WTC11 (cell line): ENCODE results near the gene WBP1L.

Source experiments
- ATF1 ChIP-seq: sonication (generic); formaldehyde crosslinking; IDR thresholded peaks from 2 replicates; pipeline ENCODE4 v1.8.1; 2023; ENCODE audit warnings: mild to moderate bottlenecking, moderate library complexity, missing genetic modification reagents
- CBFB ChIP-seq: sonication (generic); formaldehyde crosslinking; IDR thresholded peaks from 2 replicates; pipeline ENCODE4 v1.8.1; 2022; ENCODE audit warnings: mild to moderate bottlenecking, low read depth, missing genetic modification reagents
- CTCF ChIP-seq: fragments of 200-600 bp; IDR thresholded peaks from 2 replicates; pipeline ENCODE4 v1.8.0; 2022; ENCODE audit warnings: antibody characterized with exemption
- ESRRA ChIP-seq: sonication (generic); formaldehyde crosslinking; IDR thresholded peaks from 2 replicates; pipeline ENCODE4 v1.8.1; 2022; ENCODE audit warnings: mild to moderate bottlenecking, missing genetic modification reagents, borderline replicate concordance
- FOXJ3 ChIP-seq: sonication (generic); formaldehyde crosslinking; IDR thresholded peaks from 2 replicates; pipeline ENCODE4 v1.9.0; 2021; ENCODE audit warnings: missing genetic modification reagents, mild to moderate bottlenecking, borderline replicate concordance
- IRF1 ChIP-seq: sonication (generic); formaldehyde crosslinking; IDR thresholded peaks from 2 replicates; pipeline ENCODE4 v1.8.0; 2023; ENCODE audit warnings: missing genetic modification reagents
- MAX ChIP-seq: sonication (generic); formaldehyde crosslinking; IDR thresholded peaks from 2 replicates; pipeline ENCODE4 v1.8.0; 2022; ENCODE audit warnings: mild to moderate bottlenecking, missing genetic modification reagents
- MLX ChIP-seq: sonication (generic); formaldehyde crosslinking; IDR thresholded peaks from 2 replicates; pipeline ENCODE4 v1.8.1; 2023; ENCODE audit warnings: mild to moderate bottlenecking, missing genetic modification reagents, moderate library complexity
- SP1 ChIP-seq: sonication (generic); formaldehyde crosslinking; conservative IDR thresholded peaks from 2 replicates; pipeline ENCODE4 v1.8.1; 2022; ENCODE audit warnings: missing genetic modification reagents
- USF1 ChIP-seq: sonication (generic); formaldehyde crosslinking; IDR thresholded peaks from 2 replicates; pipeline ENCODE4 v1.8.0; 2022; ENCODE audit warnings: mild to moderate bottlenecking, missing genetic modification reagents
- ZNF121 ChIP-seq: sonication (generic); formaldehyde crosslinking; IDR thresholded peaks from 2 replicates; pipeline ENCODE4 v1.8.0; 2023; ENCODE audit warnings: missing genetic modification reagents
- ZNF138 ChIP-seq: sonication (generic); formaldehyde crosslinking; conservative IDR thresholded peaks from 2 replicates; pipeline ENCODE4 v1.8.1; 2022; ENCODE audit warnings: mild to moderate bottlenecking, moderate library complexity, missing genetic modification reagents
- ZNF219 ChIP-seq: sonication (generic); formaldehyde crosslinking; IDR thresholded peaks from 2 replicates; pipeline ENCODE4 v1.8.0; 2023; ENCODE audit warnings: missing genetic modification reagents, mild to moderate bottlenecking, borderline replicate concordance
- ZNF416 ChIP-seq: fragments of 250-450 bp; sonication (Bioruptor Pico); IDR thresholded peaks from 2 replicates; pipeline ENCODE4 v1.9.0; 2021; ENCODE audit warnings: mild to moderate bottlenecking, inconsistent platforms

DNA sequence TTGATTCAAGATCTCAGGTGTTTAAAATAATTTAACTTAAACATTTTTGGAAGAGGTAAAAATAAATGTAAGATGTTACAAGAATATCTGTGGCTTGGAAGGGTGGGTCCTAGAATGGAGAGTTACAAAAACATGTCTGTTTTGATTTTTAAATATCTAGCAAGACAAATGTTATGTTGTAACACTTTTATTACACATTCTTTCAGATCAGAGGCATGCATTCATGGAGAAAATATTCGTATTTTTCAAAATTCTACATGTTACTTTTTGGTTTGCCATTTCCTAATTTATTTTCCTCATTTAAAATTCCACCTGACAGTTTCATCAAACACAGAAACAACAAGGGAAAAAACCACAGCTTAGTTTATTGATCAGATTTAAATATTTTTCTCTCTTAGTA is 10.0 kb downstream of the WBP1L start:
- no peak for TF ChIP-seq ZNF138 (CRISPR knock-in tag)
- TF ChIP-seq ZNF121 (CRISPR knock-in tag) = no peak
- no peak for TF ChIP-seq CTCF
- no peak for TF ChIP-seq ZNF219 (CRISPR knock-in tag)
- no peak for TF ChIP-seq IRF1 (CRISPR knock-in tag)
- no peak for TF ChIP-seq SP1
- TF ChIP-seq CBFB = no peak
- no peak for TF ChIP-seq MAX
- no peak for TF ChIP-seq ESRRA (CRISPR knock-in tag)
- TF ChIP-seq ZNF416 (CRISPR knock-in tag) = no peak
- no peak for TF ChIP-seq MLX (CRISPR knock-in tag)
- TF ChIP-seq ATF1 (CRISPR knock-in tag) = no peak
- TF ChIP-seq FOXJ3 (CRISPR knock-in tag) = no peak
- TF ChIP-seq USF1 = no peak
